ENCODE measurements around the gene TEPSIN. TPM values are rescaled to one million over a fixed set of nuclear protein-coding genes. Genes with fewer than 3 reads are reported as not detected.

Gene TEPSIN
- total RNA-seq, 1 donor from 2014 or later, result 38.1 TPM

GRCh38 chr17:81241203-81241602, 2.3 kb upstream of the TEPSIN start:
- intact Hi-C loops (cut with DNase I), result no loop called here
- DNase-seq (ENCODE audit: low spot score) (no peak), ATAC-seq (no peak)

GRCh38 chr17:81240761-81241160, 1.9 kb upstream of the TEPSIN start:
- DNase-seq (ENCODE audit: low spot score) (no peak), ATAC-seq (no peak)
- intact Hi-C loops (cut with DNase I), result no loop called here

- DNase-seq (ENCODE audit: low spot score), result no peak
- ATAC-seq, result no peak
- intact Hi-C loops (cut with DNase I), result no loop called here
Measured at GRCh38 chr17:81239714-81240555, 1.1 kb upstream of the TEPSIN start.

- ATAC-seq, result no peak
- intact Hi-C loops (cut with DNase I), result no loop called here
- DNase-seq (ENCODE audit: low spot score), result no peak
Measured at GRCh38 chr17:81238490-81238814, 403 bp downstream of the TEPSIN start.

GRCh38 chr17:81237591-81238489, 1.0 kb downstream of the TEPSIN start:
- ATAC-seq, result no peak
- intact Hi-C loops (cut with DNase I), result no loop called here

GRCh38 chr17:81236784-81237183, 2.1 kb downstream of the TEPSIN start:
- intact Hi-C loops (cut with DNase I), result no loop called here
- DNase-seq (ENCODE audit: low spot score) (no peak), ATAC-seq (no peak)

More at GRCh38 chr17:81237591-81238489, 1.0 kb downstream of the TEPSIN start:
- DNase-seq (ENCODE audit: low spot score), result no peak

GRCh38 chr17:81235822-81236740, 2.8 kb downstream of the TEPSIN start:
- ATAC-seq, result no peak
- intact Hi-C loops (cut with DNase I), result no loop called here

GRCh38 chr17:81234940-81235821, 3.7 kb downstream of the TEPSIN start:
- no peak for ATAC-seq
- intact Hi-C loops (cut with DNase I), result no loop called here
- no peak for DNase-seq (ENCODE audit: low spot score)

More at GRCh38 chr17:81235822-81236740, 2.8 kb downstream of the TEPSIN start:
- no peak for DNase-seq (ENCODE audit: low spot score)

- intact Hi-C loops (cut with DNase I), result no loop called here
- no peak for DNase-seq (ENCODE audit: low spot score)
- ATAC-seq, result no peak
Measured at GRCh38 chr17:81234506-81234855, 4.4 kb downstream of the TEPSIN start.

- intact Hi-C loops (cut with DNase I), result no loop called here
- ATAC-seq (no peak), DNase-seq (ENCODE audit: low spot score) (no peak)
Measured at GRCh38 chr17:81233811-81234505, 4.9 kb downstream of the TEPSIN start.

GRCh38 chr17:81233316-81233715, 5.5 kb downstream of the TEPSIN start:
- ATAC-seq, result no peak
- intact Hi-C loops (cut with DNase I), result no loop called here
- DNase-seq (ENCODE audit: low spot score), result no peak

- no peak for DNase-seq (ENCODE audit: low spot score)
- intact Hi-C loops (cut with DNase I), result no loop called here
- no peak for ATAC-seq
Measured at GRCh38 chr17:81232616-81233241, 6.1 kb downstream of the TEPSIN start.

GRCh38 chr17:81231766-81232581, 6.9 kb downstream of the TEPSIN start:
- DNase-seq (ENCODE audit: low spot score), result no peak
- intact Hi-C loops (cut with DNase I), result no loop called here

GRCh38 chr17:81231121-81231645, 7.7 kb downstream of the TEPSIN start:
- intact Hi-C loops (cut with DNase I), result no loop called here
- ATAC-seq, result no peak
- DNase-seq (ENCODE audit: low spot score), result no peak

More at GRCh38 chr17:81231766-81232581, 6.9 kb downstream of the TEPSIN start:
- no peak for ATAC-seq

- no peak for DNase-seq (ENCODE audit: low spot score)
Measured at GRCh38 chr17:81230043-81230820, 8.6 kb downstream of the TEPSIN start.

GRCh38 chr17:81229666-81229920, 9.3 kb downstream of the TEPSIN start:
- ATAC-seq (no peak), DNase-seq (ENCODE audit: low spot score) (no peak)
- intact Hi-C loops (cut with DNase I), result no loop called here

More at GRCh38 chr17:81230043-81230820, 8.6 kb downstream of the TEPSIN start:
- no peak for ATAC-seq
- intact Hi-C loops (cut with DNase I), result no loop called here
